Measurements from ENCODE around the gene OR10AD1.
"Not testable (repeated sequence)": the region's sequence is repeated elsewhere in the genome, so short reads cannot be mapped to it uniquely, and the experiment has no call there.

Gene OR10AD1

GRCh38 chr12:48156652-48157017, 46.5 kb downstream of the OR10AD1 start:
- Histone ChIP-seq H3K9me2 (replicated peaks; ENCODE audit: control insufficient read depth, low read length) (no peaks in the 10 kb centered on the region), H3K79me2 (ENCODE audit: control insufficient read depth, low read length) (peaks cover 25% of the 10 kb centered on the region), H3K4me3 (ENCODE audit: low read length) (peak overlapping the region; percentile 83), H3F3A (ENCODE audit: control insufficient read depth, insufficient read depth) (0 out of 2 replicates have a peak, but pooled peaks cover 7% of the 10 kb centered on the region), H3K4me2 (ENCODE audit: low read length) (peak overlapping the region; percentile 91), H3K36me3 (ENCODE audit: control insufficient read depth, low read length) (peaks cover 12% of the 10 kb centered on the region), H3K27ac (ENCODE audit: low read depth, low read length) (peak overlapping the region; percentile 51), H3K27me3 (ENCODE audit: control insufficient read depth, low read length) (no peaks in the 10 kb centered on the region), H3K4me1 (ENCODE audit: control insufficient read depth, low read length) (peaks cover 21% of the 10 kb centered on the region), H3K9me3 (ENCODE audit: control insufficient read depth, insufficient read depth, low read length) (no peaks in the 10 kb centered on the region), H4K20me1 (ENCODE audit: control insufficient read depth, insufficient read depth, low read depth, low read length) (no peaks in the 10 kb centered on the region)
- TF ChIP-seq CTCF (IDR thresholded peaks at IDR 0.05; ENCODE audit: low read depth, low read length, poor library complexity, severe bottlenecking), result no peak
- no peak for TF ChIP-seq EZH2phosphoT487 (IDR thresholded peaks at IDR 0.05; ENCODE audit: borderline replicate concordance, low read length)

- peaks cover 25% of the 10 kb centered on the region for H3K79me2 ChIP-seq (ENCODE audit: control insufficient read depth, low read length)
- not testable (repeated sequence) for H3K27ac ChIP-seq (ENCODE audit: low read depth, low read length); H3K9me2 ChIP-seq (replicated peaks; ENCODE audit: control insufficient read depth, low read length); H3K27me3 ChIP-seq (ENCODE audit: control insufficient read depth, low read length); H3K9me3 ChIP-seq (ENCODE audit: control insufficient read depth, insufficient read depth, low read length); H4K20me1 ChIP-seq (ENCODE audit: control insufficient read depth, insufficient read depth, low read depth, low read length); H3F3A ChIP-seq (ENCODE audit: control insufficient read depth, insufficient read depth); H3K4me3 ChIP-seq (ENCODE audit: low read length)
- H3K4me1 ChIP-seq (ENCODE audit: control insufficient read depth, low read length), result peaks cover 29% of the 10 kb centered on the region
- H3K4me2 ChIP-seq (ENCODE audit: low read length), result 0 out of 2 replicates have a peak overlapping the region, but pooled peaks have one; percentile 91
- peaks cover 20% of the 10 kb centered on the region for H3K36me3 ChIP-seq (ENCODE audit: control insufficient read depth, low read length)
Observed at GRCh38 chr12:48155786-48156185, 47.3 kb downstream of the OR10AD1 start.
